HUES6 (cell line): ENCODE results near the gene RAB15.

Experiments
- H3K27ac ChIP-seq: 2 replicates; pipeline ENCODE4 v1.7.0; 2013; ENCODE audit warnings: low read depth, mild to moderate bottlenecking, low read length, inconsistent platforms
- H3K27me3 ChIP-seq: 2 replicates; pipeline ENCODE4 v1.6.1; 2013; ENCODE audit warnings: low read length; ENCODE audit not compliant: control insufficient read depth, insufficient read depth
- H3K36me3 ChIP-seq: 2 replicates; pipeline ENCODE4 v1.6.1; 2013; ENCODE audit warnings: low read length; ENCODE audit not compliant: control insufficient read depth, insufficient read depth
- H3K4me1 ChIP-seq: 2 replicates; pipeline ENCODE4 v1.6.1; 2013; ENCODE audit warnings: low read length; ENCODE audit not compliant: control insufficient read depth, insufficient read depth
- H3K4me3 ChIP-seq: 2 replicates; pipeline ENCODE4 v1.5.1; 2013; ENCODE audit warnings: low read depth, low read length
- H3K9ac ChIP-seq: one replicate; pipeline ENCODE4 v1.6.1; 2013; ENCODE audit warnings: mild to moderate bottlenecking, low read length
- H3K9me3 ChIP-seq: 2 replicates; pipeline ENCODE4 v1.6.1; 2013; ENCODE audit warnings: low read depth, low read length; ENCODE audit not compliant: control insufficient read depth, insufficient read depth

RAB15 gene

GRCh38 chr14:65002586-65003210 lies 30.6 kb upstream of the RAB15 start:
- no peaks in the 10 kb centered on the region for H3K27me3 ChIP-seq
- no peak overlapping the region for H3K27ac ChIP-seq
- H3K36me3 ChIP-seq: no peaks in the 10 kb centered on the region
- H3K4me3 ChIP-seq: no peak overlapping the region
- no peaks in the 10 kb centered on the region for H3K9me3 ChIP-seq
- peaks cover 23% of the 10 kb centered on the region for H3K4me1 ChIP-seq
- no peak overlapping the region for H3K9ac ChIP-seq

GRCh38 chr14:65001723-65002122 lies 29.6 kb upstream of the RAB15 start:
- no peak overlapping the region for H3K27ac ChIP-seq
- H3K4me3 ChIP-seq: no peak overlapping the region
- H3K4me1 ChIP-seq: peaks cover 28% of the 10 kb centered on the region
- H3K9me3 ChIP-seq: no peaks in the 10 kb centered on the region
- H3K27me3 ChIP-seq: no peaks in the 10 kb centered on the region
- no peaks in the 10 kb centered on the region for H3K36me3 ChIP-seq
- no peak overlapping the region for H3K9ac ChIP-seq

- Histone ChIP-seq H3K9me3 (no peaks in the 10 kb centered on the region), H3K4me1 (peaks cover 23% of the 10 kb centered on the region), H3K4me3 (no peak overlapping the region), H3K27ac (no peak overlapping the region), H3K27me3 (no peaks in the 10 kb centered on the region), H3K9ac (no peak overlapping the region), H3K36me3 (no peaks in the 10 kb centered on the region)
Observed at GRCh38 chr14:65000898-65001591, 28.9 kb upstream of the RAB15 start.

- Histone ChIP-seq H3K9ac (no peak overlapping the region), H3K4me3 (no peak overlapping the region), H3K36me3 (no peaks in the 10 kb centered on the region), H3K4me1 (peaks cover 18% of the 10 kb centered on the region; the same call in 1 of the 2 replicates), H3K9me3 (no peaks in the 10 kb centered on the region), H3K27ac (no peak overlapping the region), H3K27me3 (no peaks in the 10 kb centered on the region)
Observed at GRCh38 chr14:64998455-64998931, 26.4 kb upstream of the RAB15 start.

DNA sequence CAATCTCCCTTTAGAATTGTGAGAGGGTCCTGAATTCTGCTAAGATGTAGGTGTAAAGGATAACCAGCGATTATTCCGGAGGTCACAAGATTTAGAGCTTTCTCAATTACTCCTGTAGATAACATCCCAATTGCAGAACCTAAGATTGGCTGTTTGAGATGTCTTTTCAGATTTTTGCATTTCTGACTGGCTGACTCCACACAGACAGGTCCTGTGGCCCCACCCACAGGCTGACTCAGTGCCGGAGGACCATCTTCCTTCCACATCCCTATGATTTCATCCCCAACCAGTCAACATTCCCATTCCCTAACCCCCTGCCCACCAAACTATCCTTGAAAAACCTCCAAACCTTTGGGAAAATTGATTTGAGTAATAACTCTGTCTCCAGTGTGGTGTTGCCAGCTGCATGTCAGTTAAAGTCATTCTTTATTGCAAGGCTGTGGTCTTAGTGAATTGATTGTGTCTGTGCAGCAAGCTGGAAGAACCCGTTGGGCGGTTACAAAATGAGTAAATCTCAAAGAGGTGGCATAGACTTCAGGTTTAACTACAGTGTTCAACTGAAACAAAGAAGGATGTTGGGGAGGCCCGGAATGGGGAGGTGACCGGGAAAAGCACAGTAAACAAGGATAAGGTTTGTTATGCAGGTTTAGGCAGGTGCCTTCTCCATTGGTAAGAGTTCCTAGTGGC lies 25.1 kb upstream of the RAB15 start:
- no peaks in the 10 kb centered on the region for H3K27me3 ChIP-seq
- H3K4me1 ChIP-seq: peaks cover 17% of the 10 kb centered on the region; the same call in 1 of the 2 replicates
- no peak overlapping the region for H3K27ac ChIP-seq
- H3K9me3 ChIP-seq: no peaks in the 10 kb centered on the region
- H3K36me3 ChIP-seq: no peaks in the 10 kb centered on the region
- H3K9ac ChIP-seq: no peak overlapping the region
- H3K4me3 ChIP-seq: no peak overlapping the region

- Histone ChIP-seq H3K4me1 (peaks cover 17% of the 10 kb centered on the region; the same call in 1 of the 2 replicates), H3K27me3 (no peaks in the 10 kb centered on the region), H3K27ac (no peak overlapping the region), H3K4me3 (no peak overlapping the region), H3K36me3 (no peaks in the 10 kb centered on the region), H3K9me3 (no peaks in the 10 kb centered on the region), H3K9ac (no peak overlapping the region)
Observed at GRCh38 chr14:64995291-64995690, 23.2 kb upstream of the RAB15 start.

DNA sequence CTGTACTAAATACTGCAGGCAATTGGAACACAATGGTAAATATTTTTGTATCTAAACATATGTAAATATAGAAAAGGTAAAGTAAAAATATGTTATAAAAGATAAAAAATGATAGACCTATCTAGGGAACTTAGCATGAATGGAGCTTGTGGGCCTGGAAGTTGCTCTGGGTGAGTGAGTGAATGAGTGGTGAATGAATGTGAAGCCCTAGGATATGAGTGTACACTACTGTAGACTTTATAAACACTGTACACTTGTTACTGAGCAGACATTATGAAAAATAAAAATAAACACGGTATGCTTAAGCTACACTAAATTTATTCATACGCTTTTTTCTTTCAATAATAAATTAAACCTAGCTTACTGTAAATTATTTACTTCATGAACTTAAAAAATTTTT lies 22.4 kb upstream of the RAB15 start:
- Histone ChIP-seq H3K36me3 (no peaks in the 10 kb centered on the region), H3K4me3 (no peak overlapping the region), H3K4me1 (peaks cover 22% of the 10 kb centered on the region; the same call in 1 of the 2 replicates), H3K27me3 (no peaks in the 10 kb centered on the region), H3K9ac (no peak overlapping the region), H3K9me3 (no peaks in the 10 kb centered on the region), H3K27ac (no peak overlapping the region)

GRCh38 chr14:64993266-64993930 lies 21.3 kb upstream of the RAB15 start:
- H3K9me3 ChIP-seq: no peaks in the 10 kb centered on the region
- H3K4me3 ChIP-seq: no peak overlapping the region
- H3K36me3 ChIP-seq: no peaks in the 10 kb centered on the region
- H3K27me3 ChIP-seq: no peaks in the 10 kb centered on the region
- H3K9ac ChIP-seq: no peak overlapping the region
- peaks cover 17% of the 10 kb centered on the region; the same call in 1 of the 2 replicates for H3K4me1 ChIP-seq
- no peak overlapping the region for H3K27ac ChIP-seq

DNA sequence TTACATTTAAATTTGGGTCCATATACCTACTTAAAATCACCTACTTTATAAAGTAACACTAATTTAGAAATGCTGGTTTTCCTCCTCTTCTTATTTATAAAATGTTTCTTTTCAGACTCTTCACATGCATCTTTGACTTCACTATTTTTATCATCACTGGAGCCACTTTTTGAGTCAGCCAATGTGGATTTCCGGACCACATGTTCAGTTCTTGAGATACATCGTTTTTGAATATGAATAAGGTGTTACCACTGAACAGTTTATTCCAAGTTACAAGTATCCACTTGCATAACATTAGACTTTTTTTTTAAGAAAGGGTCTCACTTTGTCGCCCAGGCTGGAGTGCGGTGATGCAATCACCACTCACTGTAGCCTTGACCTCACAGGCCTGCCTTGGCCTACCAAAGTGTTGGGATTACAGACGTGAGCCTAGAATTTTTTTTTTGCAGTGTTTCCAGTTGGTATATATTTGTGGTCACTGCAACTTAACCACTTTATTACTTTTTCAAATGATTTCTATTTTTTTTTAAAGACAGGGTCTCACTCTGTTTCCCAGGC lies 20.3 kb upstream of the RAB15 start:
- 0 out of 2 replicates have a peak, but pooled peaks cover 7% of the 10 kb centered on the region for H3K4me1 ChIP-seq
- H3K9me3 ChIP-seq: no peaks in the 10 kb centered on the region
- no peaks in the 10 kb centered on the region for H3K27me3 ChIP-seq
- no peak overlapping the region for H3K27ac ChIP-seq
- no peak overlapping the region for H3K9ac ChIP-seq
- no peak overlapping the region for H3K4me3 ChIP-seq
- H3K36me3 ChIP-seq: no peaks in the 10 kb centered on the region

GRCh38 chr14:64990939-64991338 lies 18.8 kb upstream of the RAB15 start:
- Histone ChIP-seq H3K27ac (no peak overlapping the region), H3K4me1 (0 out of 2 replicates have a peak, but pooled peaks cover 5% of the 10 kb centered on the region), H3K4me3 (no peak overlapping the region), H3K36me3 (no peaks in the 10 kb centered on the region), H3K9ac (no peak overlapping the region), H3K27me3 (peaks cover 4% of the 10 kb centered on the region), H3K9me3 (no peaks in the 10 kb centered on the region)
